Activated T-helper 1 cell treated with anti-CD3 and anti-CD28 coated beads, Interleukin-2, amount 50 U/mL, for 16 hours (primary cell): ENCODE data around the gene ETV3L.

Experiments
- DNase-seq, 2 donors: peaks; one replicate each; pipeline ENCODE4 v3.0.0-alpha.2; 2020; ENCODE audit warnings: low read depth in 1 of 2, low spot score in 1 of 2

Gene ETV3L

DNA sequence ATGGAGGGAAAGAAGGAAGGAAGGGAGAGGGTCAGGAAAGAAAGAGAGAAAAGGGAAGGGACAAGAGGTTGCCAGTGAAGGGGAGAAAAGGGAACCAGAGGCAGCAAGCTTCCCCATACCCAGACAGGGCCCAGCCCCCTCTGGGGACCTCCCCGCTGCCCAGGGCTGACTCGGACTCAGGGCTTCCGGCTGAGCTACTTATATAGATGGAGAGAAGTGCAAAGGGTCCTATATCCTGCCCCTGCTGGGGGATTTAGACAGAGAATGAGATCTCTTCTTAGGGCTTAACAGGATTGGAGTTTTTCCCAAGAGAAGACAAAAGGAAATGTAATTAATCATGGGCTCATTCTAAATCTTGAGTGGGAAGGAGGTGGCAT lies at the start of gene ETV3L:
Gene ETV3L (minus strand): TSS at position 176 of the 377 bp plus-strand sequence. CDS start 285 bp downstream, outside the sequence.
- no peak for DNase-seq

DNA sequence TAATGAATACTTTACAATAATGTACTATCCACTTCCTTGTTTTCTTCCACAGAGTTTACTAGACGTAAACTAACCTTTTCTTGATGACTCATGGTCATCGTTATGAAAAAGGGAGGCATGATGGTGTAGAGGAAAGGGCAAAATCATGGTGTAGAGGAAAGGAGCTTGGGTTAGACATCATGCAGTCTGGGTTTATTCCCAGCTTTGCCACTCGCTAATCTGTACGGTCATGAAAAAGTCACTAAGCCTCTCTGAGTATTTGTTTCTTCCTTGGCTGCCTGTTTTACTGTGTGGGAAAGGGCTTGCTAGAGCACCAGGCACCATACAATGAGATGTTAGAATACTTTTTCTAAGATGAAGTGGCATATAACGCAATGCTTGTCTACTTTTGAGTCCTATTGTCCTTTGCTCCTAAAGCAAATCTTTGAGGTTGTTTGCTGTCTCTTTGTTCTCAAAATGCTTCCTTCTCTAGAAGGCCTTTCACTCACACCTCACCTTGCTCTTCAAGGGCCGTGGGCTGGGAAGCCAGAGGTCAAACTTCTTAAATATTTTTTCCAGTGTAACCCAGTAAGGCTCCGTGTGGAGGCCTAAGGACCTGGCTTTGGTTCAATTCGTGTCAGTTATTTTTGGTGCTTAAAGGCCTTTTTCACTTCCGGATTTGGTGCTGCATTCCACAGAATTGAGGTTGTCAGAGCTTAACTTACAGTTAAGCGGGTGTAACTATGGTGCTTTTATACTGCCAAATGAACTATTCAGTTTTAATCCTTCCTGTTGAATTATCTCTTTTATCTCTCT lies 48.5 kb upstream of the ETV3L start:
- DNase-seq: no peak

DNA sequence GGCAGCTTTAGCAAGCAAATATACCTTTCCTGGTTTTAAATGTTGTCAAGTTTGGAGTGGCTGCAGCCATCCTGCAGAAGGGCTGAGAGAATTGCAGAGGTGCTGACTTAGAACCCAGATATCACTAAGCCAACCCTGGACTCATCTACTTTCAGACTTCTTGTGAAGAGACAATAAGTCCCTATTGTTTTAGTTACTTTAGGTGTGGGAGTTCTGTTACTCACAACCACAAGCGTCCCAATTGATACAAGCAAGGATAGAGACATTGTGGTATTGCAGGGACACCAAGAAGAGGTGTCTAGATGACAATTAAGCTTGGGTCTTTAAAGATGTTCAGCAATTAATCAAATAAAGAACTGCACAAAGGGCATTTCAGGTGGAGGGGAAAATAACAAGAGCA lies 47.4 kb upstream of the ETV3L start:
- no peak for DNase-seq

DNA sequence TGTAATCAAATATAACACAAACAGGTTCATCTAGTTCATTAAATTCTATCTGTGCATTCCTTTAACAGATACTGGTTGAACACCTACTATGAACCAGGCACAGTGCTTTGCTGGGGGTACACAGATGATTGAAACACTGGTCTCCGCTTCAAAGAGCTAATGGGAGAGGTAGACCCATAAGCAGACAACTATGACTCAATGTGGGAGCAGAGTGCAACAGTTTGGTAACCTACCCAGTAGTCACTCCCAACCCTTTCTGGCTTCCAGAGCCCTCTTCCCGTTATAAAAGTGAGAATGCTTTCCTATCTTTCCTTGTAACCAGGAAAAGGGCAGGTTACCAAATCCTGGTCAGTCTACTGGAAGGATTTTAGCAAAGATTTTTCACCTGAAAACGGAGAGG lies 46.6 kb upstream of the ETV3L start:
- no peak for DNase-seq

DNA sequence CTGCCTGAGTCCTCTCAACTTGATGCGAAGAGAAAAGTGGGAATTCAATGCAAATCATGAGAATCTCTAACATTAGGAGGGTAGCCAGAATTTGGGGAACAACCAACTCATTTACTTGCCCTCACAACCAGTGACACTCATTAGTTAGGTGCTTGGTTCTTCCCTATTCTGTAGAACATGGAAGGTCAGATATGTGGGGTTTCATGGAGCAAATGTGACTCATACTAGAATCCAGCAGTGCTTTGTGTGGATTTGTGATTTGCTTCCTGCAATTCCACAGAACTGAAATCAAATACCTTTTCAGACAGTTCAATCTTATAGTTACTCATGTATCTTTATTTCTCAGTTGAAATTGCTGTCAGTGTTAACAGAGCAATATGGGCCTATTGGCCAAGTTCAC lies 45.5 kb upstream of the ETV3L start:
- DNase-seq: no peak

DNA sequence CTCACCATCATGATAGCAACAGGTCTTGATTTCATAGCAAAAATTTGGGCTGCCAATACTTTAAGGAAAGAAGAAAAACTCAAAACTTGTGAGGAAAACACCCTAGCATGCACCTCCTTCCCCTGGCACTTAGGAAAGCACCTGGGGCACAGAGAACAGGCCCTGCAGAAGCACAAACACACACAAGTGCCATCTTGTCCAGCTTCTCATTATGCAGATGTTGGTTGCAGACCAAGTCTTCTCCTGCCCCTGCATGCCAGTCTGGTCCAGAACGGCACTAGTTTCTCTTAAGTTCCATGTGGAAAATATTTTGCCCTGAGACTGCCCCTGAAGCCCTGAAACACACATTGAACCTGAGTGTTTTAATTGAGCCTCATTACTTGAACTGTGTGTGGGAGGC lies 44.9 kb upstream of the ETV3L start:
- no peak for DNase-seq

DNA sequence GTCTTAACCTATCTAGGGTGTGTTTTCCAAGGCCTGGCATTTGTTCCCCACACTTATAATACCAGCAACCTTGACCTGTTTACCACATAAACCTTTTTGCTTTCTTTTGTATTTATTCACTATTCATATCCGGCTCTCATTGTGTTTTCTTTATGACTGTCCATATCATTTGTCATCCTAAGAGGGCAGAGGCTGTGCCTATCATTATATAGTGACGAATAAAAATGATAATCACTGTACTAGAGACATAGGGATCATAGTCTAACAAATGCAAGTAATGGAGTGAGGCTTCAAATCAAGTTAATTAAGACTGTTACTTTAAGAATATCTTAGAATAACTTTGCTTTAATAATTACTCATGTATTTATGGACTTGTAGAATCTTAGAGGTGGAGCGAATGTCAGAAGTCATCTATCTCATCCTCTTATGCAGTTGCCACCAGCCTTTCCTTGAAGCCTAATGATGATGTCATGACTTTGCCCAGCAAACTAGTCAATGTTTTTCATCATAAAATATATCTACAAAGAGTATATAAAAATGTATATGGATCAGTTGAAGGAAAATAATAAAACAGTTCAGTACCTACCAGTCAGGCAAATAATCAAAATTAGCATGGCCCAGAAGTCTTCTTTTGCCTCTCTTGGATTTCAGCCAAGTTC lies 43.3 kb upstream of the ETV3L start:
- DNase-seq: no peak

DNA sequence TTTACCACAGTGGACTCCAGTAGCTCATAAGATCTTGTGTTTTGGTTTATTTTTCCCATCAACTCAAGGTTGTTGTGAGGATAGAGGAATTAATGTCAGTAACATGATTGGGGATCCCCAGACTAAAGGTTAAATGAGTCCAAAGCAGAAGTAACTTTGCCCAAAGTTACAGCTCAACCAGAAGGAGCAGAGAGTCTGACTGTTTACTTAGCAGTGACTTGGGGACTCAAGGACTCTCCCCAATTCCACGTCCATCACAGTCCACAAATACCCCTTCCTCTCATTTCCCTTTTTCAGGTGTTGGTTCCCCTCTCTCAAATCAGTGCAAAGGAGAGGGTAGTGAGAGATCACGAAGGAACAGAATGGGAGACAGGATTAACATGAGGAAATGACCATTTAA lies 42.6 kb upstream of the ETV3L start:
- DNase-seq: no peak

DNA sequence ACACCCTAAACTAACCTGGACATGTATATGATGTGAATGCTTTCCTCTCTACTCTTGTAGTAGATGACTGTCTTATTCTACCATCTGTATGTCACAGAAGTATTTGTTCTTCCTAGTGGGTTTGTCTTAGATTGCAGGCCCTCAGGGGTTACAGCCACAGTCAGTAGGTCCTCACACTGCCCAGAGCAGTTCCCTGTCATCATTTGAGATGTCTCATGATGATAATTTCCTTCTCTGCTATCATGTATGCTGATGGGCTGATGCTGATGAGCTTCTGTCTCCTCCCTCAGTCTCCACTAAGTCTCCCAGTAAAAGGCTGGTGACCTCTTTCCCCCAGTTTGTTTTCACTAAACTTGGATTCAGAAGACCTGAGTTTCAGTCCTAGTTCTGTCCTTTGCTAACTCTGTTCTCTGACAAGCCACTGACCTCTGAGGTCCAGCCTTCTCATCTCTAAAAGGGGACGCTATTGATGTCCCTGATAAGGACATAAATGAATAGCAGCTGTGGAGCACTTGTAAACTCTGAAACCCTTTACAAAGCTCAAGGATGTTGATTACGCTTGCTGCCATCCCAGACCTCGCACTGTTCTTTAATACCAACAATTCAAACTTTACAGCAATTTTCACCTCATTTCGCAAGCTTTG lies 41.7 kb upstream of the ETV3L start:
- no peak for DNase-seq

DNA sequence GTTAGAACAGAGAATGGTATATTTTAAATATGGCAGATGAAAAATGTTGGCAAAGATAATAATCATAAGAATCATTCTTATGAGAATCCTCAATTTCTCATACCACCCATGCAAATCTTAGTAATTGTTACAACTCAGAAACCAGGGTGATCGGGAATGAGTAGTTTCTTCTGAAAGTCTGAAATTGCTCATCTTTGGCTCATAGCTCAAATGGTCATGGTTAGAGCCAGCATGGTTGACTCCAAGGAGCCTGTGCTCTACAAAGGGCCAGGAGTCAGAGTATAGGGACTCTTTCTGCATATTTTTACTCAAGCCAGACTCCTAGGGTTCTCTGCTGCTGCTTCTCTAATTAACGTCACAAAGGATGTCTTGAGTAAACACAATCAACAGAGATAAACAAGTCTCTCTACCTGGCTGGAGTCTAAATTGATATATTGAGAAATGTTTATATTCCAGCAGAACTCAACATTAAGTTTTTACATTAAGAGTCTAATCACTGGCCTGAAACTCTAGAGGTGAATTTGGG lies 40.5 kb upstream of the ETV3L start:
- no peak for DNase-seq

DNA sequence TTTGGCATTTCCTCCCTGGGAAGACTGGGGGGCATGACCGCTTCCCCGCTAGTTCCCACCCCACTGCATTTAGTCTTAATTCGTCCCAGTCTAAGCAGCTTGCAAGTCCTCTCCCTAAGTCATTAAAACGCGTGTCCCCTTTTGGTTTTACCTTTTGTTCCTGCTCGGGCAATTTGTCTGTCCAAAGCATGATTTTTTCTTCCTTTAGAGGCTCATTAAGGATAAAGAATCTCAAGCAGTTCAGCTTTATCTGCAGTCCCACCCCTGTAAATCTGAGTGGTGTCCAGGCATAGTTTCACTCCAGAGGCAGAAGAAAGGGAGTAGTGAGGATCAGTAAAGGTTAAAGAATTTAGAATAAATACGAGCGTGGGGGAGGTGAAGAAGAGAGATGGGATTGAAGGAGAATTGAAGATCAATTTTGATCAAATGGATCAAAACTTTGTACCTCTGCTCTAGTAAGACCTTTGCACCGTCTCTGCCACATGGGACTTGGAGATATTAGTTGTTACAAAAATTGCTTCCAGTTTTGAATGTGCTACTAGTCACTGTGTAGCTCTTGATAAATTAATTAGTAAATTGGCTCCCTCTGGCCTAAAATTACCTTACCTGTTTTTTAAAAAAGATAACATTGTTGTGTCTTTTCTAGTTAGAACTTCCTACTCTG lies 39.6 kb upstream of the ETV3L start:
- DNase-seq: no peak

DNA sequence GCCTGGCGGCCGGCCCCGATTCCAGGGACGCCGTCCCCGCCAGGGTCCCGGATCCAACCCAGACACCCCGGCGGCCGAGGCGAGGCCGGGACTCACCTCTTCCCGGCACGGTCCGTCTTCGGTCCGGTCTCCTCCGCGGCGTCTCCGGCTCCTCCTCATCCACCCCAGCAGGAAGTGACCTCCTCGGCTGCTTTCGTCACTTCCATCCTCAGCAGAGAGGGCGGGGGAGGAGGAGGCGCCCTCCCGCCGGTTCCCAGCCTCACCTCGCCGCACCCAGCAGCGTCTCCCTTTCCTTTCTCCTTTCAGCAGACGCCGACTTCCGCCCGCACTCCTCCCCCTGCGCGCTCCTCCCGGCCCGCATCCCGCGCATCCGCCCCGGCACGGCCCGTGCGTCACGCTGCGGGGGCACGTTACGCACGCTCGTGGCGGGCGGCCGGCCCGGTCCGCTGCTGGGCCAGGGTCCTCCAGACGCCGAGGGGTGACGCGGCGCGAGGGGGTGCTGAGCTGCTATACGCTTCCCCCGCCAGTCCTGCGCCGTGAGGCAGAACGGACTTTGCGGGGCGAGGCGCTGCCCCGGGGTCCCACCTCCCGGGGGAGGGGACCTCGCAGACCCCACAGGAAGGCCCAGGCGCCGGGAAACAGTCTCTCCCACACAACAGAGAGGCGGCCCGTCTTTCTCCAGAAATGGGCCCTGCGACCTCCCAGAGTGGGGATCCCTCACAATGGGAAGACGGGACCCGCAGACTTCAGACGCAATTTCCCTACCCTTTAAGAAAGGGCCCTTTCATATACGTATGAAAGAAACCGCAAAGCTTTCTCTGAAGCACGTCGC lies 38.8 kb upstream of the ETV3L start, which contains the start of gene ETV3:
Gene ETV3 (minus strand): TSS at position 176 of the 832 bp plus-strand sequence. CDS start 2,043 bp downstream, outside the sequence.
- DNase-seq: peak; percentile 62 to 78

DNA sequence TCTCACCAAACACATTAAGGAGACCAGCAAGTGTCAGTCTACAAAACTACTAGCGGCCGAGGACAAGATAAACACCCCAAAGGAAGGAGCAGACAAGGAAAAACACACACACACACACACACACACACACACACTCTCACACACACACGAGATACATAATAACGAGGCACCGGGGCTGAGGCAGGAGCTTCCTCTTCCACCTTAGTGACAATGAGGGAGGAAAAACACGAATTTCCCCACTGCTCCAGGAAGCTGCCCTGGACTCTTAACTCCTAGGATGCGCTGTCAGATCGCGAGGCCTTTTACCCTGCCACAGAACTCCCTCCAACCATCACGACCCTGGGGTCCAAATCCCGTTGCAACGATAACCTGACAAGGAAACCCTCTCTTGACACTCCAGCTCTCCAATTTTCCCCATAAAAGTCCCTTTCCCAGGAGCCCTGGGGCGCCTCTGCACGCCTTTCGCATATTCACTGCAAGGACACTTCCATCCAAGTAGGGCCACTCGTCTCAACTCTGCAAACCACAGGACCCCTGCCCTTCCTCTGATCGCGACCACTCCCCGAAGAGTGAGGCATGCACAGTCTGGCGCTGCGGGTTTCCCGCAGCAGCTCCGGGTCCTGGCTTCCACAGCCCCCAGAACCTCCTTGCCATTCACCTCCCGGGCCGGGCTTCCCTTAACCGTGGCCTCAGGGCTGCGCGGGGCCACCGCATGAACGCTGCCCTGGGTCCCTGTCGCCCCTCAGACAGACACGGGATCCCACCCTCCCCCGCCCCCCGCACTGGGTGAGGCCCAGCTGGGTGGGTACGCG lies 38.0 kb upstream of the ETV3L start:
- DNase-seq: no peak

DNA sequence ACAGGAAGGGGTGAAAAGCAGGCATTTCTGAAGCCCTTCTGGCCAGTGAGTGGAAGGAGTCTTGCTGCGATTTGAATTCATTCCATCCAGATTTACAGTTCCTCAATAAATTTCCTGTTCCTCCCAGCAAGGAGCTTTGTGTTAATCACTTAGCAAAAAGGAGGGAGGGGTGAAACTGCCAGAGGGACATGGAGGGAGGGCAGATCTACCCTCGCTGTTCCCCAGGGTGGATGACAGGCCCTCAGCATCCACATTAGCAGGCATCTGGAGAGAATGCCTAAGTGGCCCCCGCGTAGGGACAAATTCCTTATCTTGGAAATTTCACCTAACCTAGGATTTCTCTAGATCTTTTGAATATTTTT lies 37.4 kb upstream of the ETV3L start:
- DNase-seq: no peak

DNA sequence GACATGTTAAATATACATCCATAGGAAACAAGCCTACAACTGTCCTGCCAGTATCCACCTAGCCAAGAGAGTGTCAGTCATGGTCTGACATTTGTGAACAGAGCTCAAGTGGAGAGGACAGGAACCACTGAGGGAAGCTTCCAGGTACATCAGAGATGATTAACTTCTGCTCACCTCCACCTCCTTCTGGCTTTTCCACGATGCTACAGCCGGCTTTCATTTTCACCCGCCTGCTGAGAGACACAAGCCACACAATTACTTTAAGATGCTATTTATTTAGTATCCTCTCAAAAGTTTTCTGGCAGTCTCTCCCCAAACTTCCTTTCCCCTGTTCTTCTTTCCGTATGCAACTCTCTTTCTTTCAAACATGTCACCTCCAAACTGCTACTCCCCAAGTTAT lies 36.5 kb upstream of the ETV3L start:
- DNase-seq: no peak

DNA sequence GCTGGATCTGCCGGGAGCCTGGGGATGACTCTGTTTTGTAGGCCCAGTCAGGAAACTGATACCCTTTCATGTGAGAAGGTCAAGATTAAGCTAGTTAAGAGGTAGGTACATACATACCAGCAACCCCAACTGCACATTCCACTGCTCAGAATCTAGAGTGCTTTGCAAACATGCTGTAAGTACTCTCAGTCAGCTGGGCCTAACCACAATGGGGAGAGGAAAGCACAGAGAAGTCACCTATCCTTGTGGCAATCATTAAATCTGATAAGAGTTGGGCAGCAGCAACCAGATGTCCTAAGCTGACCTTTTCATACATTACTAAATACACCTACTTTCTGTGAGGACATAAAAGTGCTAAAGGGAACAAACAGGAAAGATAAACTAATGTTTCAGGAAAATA lies 36.0 kb upstream of the ETV3L start:
- no peak for DNase-seq

DNA sequence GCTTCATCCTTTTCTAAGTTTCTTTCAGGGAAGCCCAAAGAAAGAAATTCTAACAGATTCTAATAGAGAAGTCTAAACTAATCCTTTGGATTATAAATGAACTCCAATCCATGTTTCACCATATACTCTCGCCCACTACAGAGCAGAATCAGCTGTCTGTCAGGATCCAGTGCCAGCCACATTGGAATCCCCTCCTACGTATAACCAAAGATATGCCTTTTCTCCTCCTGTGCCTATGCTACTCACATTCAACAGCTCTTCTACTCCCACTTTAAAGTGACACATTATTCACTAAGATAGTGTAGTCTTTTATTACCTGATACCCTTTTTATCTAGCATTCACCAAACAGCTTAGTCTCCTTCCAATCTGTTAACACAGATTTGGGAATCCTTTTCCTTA lies 35.5 kb upstream of the ETV3L start:
- DNase-seq: no peak

DNA sequence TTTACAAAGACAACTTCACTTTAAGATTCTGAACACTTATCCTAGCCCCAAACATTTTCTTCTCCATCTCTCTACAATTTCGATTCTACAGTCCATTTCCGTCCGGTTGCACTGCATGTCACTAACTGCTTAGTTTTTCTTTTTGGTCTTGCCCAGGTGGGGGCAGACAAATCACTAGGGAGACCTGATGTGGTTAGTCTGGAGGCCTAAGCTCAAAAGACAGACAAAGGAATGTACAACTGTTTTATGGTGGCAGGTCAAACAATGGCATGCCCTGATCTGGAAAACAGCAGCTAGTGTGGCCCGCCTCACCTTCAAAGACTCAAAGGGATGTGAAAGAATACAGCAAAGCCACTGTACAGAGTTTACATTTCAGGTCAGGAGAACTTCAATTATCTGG lies 34.8 kb upstream of the ETV3L start:
- DNase-seq: no peak

DNA sequence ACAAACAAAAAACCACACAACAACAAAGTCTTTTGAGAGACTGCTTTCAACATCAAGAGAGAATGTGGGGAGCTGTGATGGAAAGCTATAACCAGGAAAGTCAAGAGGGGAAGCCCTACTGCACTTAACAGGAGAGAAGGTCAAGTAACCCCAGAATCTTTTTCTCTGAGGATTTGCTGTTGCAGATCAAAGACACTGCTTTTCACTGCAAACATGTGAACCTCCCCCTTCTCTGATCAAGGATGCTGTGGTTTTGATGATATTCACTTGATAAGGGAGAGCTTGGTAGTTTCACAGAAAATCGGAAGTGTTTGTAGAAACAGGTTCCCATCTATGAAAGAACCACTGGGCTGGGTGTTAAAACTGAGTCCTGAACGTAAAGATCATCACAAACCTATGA lies 33.8 kb upstream of the ETV3L start:
- DNase-seq: no peak

DNA sequence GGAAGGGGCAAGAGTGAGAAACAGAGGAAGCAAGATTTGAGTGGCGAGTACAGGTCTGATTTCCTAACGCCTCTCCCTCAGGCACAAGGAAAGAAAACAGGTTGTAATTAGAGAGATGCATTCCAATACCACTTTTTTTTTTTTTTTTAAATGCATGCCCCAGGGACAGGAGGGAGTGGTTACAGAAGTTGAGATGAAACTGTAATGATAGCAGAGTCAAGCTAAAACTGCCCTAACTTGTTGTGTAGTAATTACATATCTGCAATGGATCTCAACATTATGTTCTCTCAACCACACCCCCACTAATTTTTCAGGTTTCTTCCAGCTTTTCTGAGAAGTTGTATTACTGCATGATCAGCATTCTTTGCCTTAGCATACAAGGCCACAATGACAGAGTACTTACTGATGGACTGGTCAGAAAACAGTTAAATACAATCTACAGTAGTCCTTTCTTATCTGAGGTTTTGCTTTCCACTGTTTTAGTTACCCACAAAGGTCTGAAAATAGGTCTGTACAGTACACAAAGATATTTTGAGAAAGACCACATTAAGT lies 33.1 kb upstream of the ETV3L start:
- no peak for DNase-seq
